Measurements from ENCODE around the gene BTG4. TPM values are rescaled to one million over a fixed set of nuclear protein-coding genes. Genes with fewer than 3 reads are reported as not detected.

BTG4 gene
- not detected in 2 replicates for total RNA-seq
- long read RNA-seq = 0 reads

DNA sequence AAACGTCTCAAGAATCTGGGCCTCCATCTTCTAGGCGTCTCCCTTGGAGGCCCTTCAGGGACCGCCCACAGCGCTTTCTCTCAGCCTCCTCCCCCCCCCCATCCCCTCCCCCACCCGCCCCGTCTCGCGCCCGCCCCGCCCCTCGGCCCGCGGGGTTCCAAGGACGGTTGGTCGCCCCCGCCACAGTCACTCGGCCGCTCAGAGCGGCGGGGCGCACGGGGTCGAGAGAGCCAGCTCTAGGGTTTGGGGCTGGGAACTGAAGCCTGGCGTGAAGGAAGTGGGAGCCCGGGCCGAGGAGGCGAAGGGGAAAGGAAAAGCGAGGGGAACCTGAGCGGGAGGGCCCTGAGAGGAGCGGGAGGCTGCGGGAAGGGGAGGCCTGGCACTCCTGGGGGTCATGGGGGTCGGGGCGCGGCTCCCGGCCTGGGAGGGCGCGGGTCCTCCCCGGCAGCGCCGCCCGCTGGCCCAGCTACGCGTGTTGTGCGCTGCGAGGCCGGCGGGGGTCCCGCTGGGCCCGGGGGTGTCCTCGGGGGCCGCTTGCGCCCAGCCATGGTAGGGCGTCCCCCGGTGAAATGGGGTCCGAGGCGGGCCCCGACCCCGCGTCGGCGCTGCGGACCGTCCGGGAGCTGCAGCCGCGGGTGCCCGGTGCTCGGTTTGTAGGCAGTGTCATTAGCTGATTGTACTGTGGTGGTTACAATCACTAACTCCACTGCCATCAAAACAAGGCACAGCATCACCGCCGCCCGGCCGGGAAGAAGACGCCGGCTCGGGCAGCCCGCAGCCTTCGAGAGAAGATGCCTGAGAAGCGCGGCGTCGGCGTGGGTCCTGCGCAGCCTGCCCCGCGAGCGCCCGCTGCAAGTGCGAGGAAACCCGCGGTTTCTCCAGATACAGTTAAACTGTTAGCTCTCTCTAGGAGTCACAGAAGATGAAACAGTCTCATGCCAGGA is at the start of gene BTG4:
Gene BTG4, minus strand, starts transcription at position 91 of the 944 bp plus-strand sequence. CDS start 13,610 bp downstream, outside the sequence.
- Mint-ChIP-seq H3K27ac (ENCODE audit: unreplicated experiment) (no peak within 1 kb of the TSS), H3K36me3 (ENCODE audit: unreplicated experiment) (no peaks in the 10 kb centered on the region), H3K9me3 (ENCODE audit: unreplicated experiment) (peaks cover 7% of the 10 kb centered on the region), H3K4me1 (ENCODE audit: unreplicated experiment) (peaks cover 10% of the 10 kb centered on the region), H3K4me3 (ENCODE audit: unreplicated experiment) (peak within 1 kb of the TSS; percentile 76), H3K27me3 (ENCODE audit: unreplicated experiment) (peaks cover 43% of the 10 kb centered on the region)
- TF ChIP-seq, protein P1, sequence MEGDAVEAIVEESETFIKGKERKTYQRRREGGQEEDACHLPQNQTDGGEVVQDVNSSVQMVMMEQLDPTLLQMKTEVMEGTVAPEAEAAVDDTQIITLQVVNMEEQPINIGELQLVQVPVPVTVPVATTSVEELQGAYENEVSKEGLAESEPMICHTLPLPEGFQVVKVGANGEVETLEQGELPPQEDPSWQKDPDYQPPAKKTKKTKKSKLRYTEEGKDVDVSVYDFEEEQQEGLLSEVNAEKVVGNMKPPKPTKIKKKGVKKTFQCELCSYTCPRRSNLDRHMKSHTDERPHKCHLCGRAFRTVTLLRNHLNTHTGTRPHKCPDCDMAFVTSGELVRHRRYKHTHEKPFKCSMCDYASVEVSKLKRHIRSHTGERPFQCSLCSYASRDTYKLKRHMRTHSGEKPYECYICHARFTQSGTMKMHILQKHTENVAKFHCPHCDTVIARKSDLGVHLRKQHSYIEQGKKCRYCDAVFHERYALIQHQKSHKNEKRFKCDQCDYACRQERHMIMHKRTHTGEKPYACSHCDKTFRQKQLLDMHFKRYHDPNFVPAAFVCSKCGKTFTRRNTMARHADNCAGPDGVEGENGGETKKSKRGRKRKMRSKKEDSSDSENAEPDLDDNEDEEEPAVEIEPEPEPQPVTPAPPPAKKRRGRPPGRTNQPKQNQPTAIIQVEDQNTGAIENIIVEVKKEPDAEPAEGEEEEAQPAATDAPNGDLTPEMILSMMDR (IDR thresholded peaks at IDR 0.05) = peak; percentile 33
- no peak for DNase-seq (ENCODE audit: extremely low spot score, unreplicated experiment)

DNA sequence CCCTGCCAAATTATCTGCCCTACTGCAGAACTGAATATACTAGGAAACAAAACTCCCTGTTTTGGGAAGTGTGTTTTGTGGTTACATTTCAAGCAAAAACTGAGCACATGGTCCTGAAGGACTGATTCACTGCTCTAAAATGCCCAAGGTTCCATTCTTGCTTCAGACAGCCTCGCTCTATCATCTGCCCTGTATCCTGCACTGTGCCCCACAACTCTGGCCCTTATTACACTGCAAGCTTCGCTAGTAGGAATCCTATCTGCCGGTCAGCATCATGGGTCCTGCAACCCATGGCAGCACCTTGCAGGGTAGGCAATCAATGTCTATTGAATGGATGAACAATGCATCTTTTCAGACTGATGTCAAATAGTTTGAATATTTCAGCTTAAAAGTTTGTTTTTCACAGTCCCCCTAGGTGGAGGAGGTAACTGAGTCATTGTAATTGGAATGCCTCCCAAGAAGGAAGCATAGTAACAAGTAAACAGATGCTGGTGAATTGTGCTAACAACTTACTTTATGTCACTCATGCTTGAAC is 49.7 kb upstream of the BTG4 start:
- TF ChIP-seq, protein P1 (IDR thresholded peaks at IDR 0.05) = no peak
- no peaks in the 10 kb centered on the region for H3K27me3 Mint-ChIP-seq (ENCODE audit: unreplicated experiment)
- no peaks in the 10 kb centered on the region for H3K9me3 Mint-ChIP-seq (ENCODE audit: unreplicated experiment)
- H3K27ac Mint-ChIP-seq (ENCODE audit: unreplicated experiment) = peak overlapping the region; percentile 72
- no peaks in the 10 kb centered on the region for H3K36me3 Mint-ChIP-seq (ENCODE audit: unreplicated experiment)
- H3K4me3 Mint-ChIP-seq (ENCODE audit: unreplicated experiment) = no peak overlapping the region
- H3K4me1 Mint-ChIP-seq (ENCODE audit: unreplicated experiment) = peaks cover 41% of the 10 kb centered on the region
- DNase-seq (ENCODE audit: extremely low spot score, unreplicated experiment) = no peak

DNA sequence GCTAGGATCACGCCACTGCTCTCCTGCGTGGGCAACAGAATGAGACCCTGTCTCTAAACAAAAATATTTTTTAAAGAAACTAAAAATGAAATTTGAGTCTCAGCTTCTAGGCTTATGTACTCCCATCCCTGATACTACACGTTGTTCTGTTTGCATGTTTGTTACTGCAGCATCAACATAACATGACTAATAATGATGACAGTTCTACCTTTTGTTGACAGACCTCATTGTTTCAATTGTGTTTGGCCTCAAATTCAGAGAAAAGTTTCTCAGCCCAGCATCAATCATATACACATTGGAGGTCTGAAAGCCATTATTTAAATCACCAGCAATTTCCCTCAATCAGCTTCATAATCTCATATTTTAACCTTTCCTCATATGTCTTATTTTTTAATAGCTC is 49.1 kb upstream of the BTG4 start:
- H3K27me3 Mint-ChIP-seq (ENCODE audit: unreplicated experiment) = no peaks in the 10 kb centered on the region
- no peaks in the 10 kb centered on the region for H3K36me3 Mint-ChIP-seq (ENCODE audit: unreplicated experiment)
- DNase-seq (ENCODE audit: extremely low spot score, unreplicated experiment) = no peak
- peak overlapping the region; percentile 72 for H3K27ac Mint-ChIP-seq (ENCODE audit: unreplicated experiment)
- no peaks in the 10 kb centered on the region for H3K9me3 Mint-ChIP-seq (ENCODE audit: unreplicated experiment)
- H3K4me3 Mint-ChIP-seq (ENCODE audit: unreplicated experiment) = no peak overlapping the region
- H3K4me1 Mint-ChIP-seq (ENCODE audit: unreplicated experiment) = peaks cover 46% of the 10 kb centered on the region
- TF ChIP-seq, protein P1 (IDR thresholded peaks at IDR 0.05) = no peak

DNA sequence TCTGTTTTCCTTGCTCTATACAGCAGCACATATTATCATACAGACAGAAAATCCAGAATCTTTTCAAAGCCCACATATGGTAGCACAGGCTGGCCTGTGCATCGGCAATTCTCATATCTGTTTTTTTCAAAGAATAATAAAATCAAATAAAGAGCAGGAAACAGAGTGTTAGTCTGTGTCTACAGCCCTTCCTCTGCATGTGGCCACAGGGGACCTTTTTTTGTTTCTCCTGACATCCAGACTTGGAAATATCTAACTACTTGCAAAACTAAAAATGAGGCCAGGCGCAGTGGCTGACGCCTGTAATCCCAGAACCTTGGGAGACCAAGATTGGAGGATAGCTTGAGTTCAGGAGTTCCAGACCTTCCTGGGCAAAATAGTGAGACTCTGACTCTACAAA is 48.6 kb upstream of the BTG4 start:
- peaks cover 4% of the 10 kb centered on the region for H3K9me3 Mint-ChIP-seq (ENCODE audit: unreplicated experiment)
- no peaks in the 10 kb centered on the region for H3K27me3 Mint-ChIP-seq (ENCODE audit: unreplicated experiment)
- no peaks in the 10 kb centered on the region for H3K36me3 Mint-ChIP-seq (ENCODE audit: unreplicated experiment)
- peaks cover 47% of the 10 kb centered on the region for H3K4me1 Mint-ChIP-seq (ENCODE audit: unreplicated experiment)
- TF ChIP-seq, protein P1 (IDR thresholded peaks at IDR 0.05) = no peak
- DNase-seq (ENCODE audit: extremely low spot score, unreplicated experiment) = peak; percentile 17
- no peak overlapping the region for H3K4me3 Mint-ChIP-seq (ENCODE audit: unreplicated experiment)
- H3K27ac Mint-ChIP-seq (ENCODE audit: unreplicated experiment) = no peak overlapping the region
